ENCODE measurements around the gene EDA2R. TPM values are rescaled to one million over a fixed set of nuclear protein-coding genes. Genes with fewer than 3 reads are reported as not detected.

Gene EDA2R
- total RNA-seq, 1 experiment from 2014 or later: 0.05 TPM

- TF ChIP-seq POLR2AphosphoS5 (IDR thresholded peaks at IDR 0.05; ENCODE audit: low read depth, low read length) (no peak), SIN3A (IDR thresholded peaks at IDR 0.05; ENCODE audit: borderline replicate concordance, insufficient read depth, low read depth, low read length) (no peak), REST (IDR thresholded peaks at IDR 0.05; ENCODE audit: insufficient read depth in 1 of 2, low read depth in 2 of 2, low read length in 1 of 2) (no peak), TCF7L2 (IDR thresholded peaks at IDR 0.05; ENCODE audit: low read depth, low read length) (no peak), CTCF (IDR thresholded peaks at IDR 0.05) (no peak)
These were observed 38.1 kb upstream of the EDA2R start for GRCh38 chrX:66676990-66677389.

GRCh38 chrX:66676413-66676812, 37.5 kb upstream of the EDA2R start:
- in situ Hi-C loops (cut with HindIII; ENCODE audit: low pct_unique_long_range_greater_than_20kb, low sequenced_read_pairs): no loop called here
- no TSS peak for BruUV-seq (replicated peaks)
- H3K9me3 ChIP-seq (ENCODE audit: control insufficient read depth, insufficient read depth, low read depth, low read length): no peaks in the 10 kb centered on the region
- no peak overlapping the region for H3K4me3 ChIP-seq (ENCODE audit: low read depth in 2 of 2, low read length in 2 of 2)
- TF ChIP-seq POLR2AphosphoS5 (IDR thresholded peaks at IDR 0.05; ENCODE audit: low read depth, low read length): no peak
- TF ChIP-seq TCF7L2 (IDR thresholded peaks at IDR 0.05; ENCODE audit: low read depth, low read length): no peak
- TF ChIP-seq SIN3A (IDR thresholded peaks at IDR 0.05; ENCODE audit: borderline replicate concordance, insufficient read depth, low read depth, low read length): no peak
- no peak for TF ChIP-seq REST (IDR thresholded peaks at IDR 0.05; ENCODE audit: insufficient read depth in 1 of 2, low read depth in 2 of 2, low read length in 1 of 2)
- TF ChIP-seq CTCF (IDR thresholded peaks at IDR 0.05): no peak
- ChIA-PET POLR2A (no interaction called here), CTCF (no interaction called here)
- intact Hi-C loops (cut with micrococcal nuclease; ENCODE audit: unreplicated experiment): no loop called here
- H3K36me3 ChIP-seq (ENCODE audit: control insufficient read depth, insufficient read depth, low read length): no peaks in the 10 kb centered on the region
- ATAC-seq (no peak), DNase-seq (ENCODE audit: low read depth, low spot score) (no peak)
- no peaks in the 10 kb centered on the region for H3K4me1 ChIP-seq (ENCODE audit: control insufficient read depth, insufficient read depth, low read length)
- H3K27ac ChIP-seq (ENCODE audit: low read length): no peak overlapping the region
- no peaks in the 10 kb centered on the region for H3K27me3 ChIP-seq (ENCODE audit: control insufficient read depth, insufficient read depth, low read length)

More at GRCh38 chrX:66676990-66677389, 38.1 kb upstream of the EDA2R start:
- ChIA-PET CTCF (no interaction called here), POLR2A (no interaction called here)
- in situ Hi-C loops (cut with HindIII; ENCODE audit: low pct_unique_long_range_greater_than_20kb, low sequenced_read_pairs) (no loop called here), intact Hi-C loops (cut with micrococcal nuclease; ENCODE audit: unreplicated experiment) (no loop called here)
- no TSS peak for BruUV-seq (replicated peaks)
- Histone ChIP-seq H3K27me3 (ENCODE audit: control insufficient read depth, insufficient read depth, low read length) (no peaks in the 10 kb centered on the region), H3K4me3 (ENCODE audit: low read depth in 2 of 2, low read length in 2 of 2) (no peak overlapping the region), H3K4me1 (ENCODE audit: control insufficient read depth, insufficient read depth, low read length) (no peaks in the 10 kb centered on the region), H3K36me3 (ENCODE audit: control insufficient read depth, insufficient read depth, low read length) (no peaks in the 10 kb centered on the region), H3K27ac (ENCODE audit: low read length) (no peak overlapping the region), H3K9me3 (ENCODE audit: control insufficient read depth, insufficient read depth, low read depth, low read length) (no peaks in the 10 kb centered on the region)
- ATAC-seq (no peak), DNase-seq (ENCODE audit: low read depth, low spot score) (no peak)

All from Panc1 (cell line).